ENCODE results near the gene TMEM187. TPM values are rescaled to one million over a fixed set of nuclear protein-coding genes. Genes with fewer than 3 reads are reported as not detected.

TMEM187 gene
- total and polyA plus RNA-seq, 2 donors from 2014 or later: 9.6 to 12.4 TPM

DNA sequence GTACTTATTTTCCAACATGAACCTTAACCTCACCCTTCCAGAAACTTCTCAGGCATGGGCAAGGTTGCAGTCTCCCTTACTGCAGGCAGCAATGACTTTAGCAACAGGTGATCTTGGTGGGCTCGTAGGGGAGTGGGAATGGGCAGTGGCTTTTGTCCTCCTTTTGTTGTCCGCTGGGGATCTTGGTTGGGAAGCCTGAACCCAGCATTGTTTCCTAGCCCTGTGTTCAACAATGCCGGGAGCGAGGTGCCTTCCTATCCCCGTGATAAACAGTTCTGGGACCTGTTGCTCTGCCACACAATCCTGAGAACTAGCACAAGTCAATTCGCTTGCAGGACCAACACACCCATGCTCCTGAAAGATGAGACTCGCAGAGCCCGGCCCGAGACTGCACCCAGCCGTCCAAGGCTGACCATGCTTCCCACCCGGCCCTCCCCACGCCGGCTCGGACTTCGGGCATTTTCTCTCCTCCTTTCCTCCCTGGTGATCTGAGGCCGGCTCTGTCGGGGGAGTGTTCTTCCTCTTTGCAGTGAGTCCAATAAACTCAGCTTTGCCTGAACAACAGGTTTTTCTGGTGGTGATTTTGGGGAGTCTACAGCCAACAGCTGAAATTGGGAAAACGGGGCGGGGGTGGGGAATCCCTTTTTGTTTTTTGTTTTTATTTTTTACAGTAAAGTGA is 26.9 kb downstream of the TMEM187 start:
- H3K9me3 ChIP-seq (ENCODE audit: control insufficient read depth in 2 of 3, insufficient read depth in 1 of 3, low read length in 3 of 3): no peaks in the 10 kb centered on the region
- no peaks in the 10 kb centered on the region for H3K27me3 ChIP-seq (ENCODE audit: control insufficient read depth, insufficient read depth, low read length)
- no peak overlapping the region for H3K9ac ChIP-seq (ENCODE audit: low read length in 3 of 3)
- no peak overlapping the region for H3K4me3 ChIP-seq (ENCODE audit: low read length in 3 of 3)
- H3K36me3 ChIP-seq (ENCODE audit: control insufficient read depth in 2 of 3, insufficient read depth in 3 of 3, low read length in 3 of 3): no peaks in the 10 kb centered on the region
- intact Hi-C loops (cut with DNase I): no loop called here
- TF ChIP-seq, protein P1, sequence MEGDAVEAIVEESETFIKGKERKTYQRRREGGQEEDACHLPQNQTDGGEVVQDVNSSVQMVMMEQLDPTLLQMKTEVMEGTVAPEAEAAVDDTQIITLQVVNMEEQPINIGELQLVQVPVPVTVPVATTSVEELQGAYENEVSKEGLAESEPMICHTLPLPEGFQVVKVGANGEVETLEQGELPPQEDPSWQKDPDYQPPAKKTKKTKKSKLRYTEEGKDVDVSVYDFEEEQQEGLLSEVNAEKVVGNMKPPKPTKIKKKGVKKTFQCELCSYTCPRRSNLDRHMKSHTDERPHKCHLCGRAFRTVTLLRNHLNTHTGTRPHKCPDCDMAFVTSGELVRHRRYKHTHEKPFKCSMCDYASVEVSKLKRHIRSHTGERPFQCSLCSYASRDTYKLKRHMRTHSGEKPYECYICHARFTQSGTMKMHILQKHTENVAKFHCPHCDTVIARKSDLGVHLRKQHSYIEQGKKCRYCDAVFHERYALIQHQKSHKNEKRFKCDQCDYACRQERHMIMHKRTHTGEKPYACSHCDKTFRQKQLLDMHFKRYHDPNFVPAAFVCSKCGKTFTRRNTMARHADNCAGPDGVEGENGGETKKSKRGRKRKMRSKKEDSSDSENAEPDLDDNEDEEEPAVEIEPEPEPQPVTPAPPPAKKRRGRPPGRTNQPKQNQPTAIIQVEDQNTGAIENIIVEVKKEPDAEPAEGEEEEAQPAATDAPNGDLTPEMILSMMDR (IDR thresholded peaks at IDR 0.05; ENCODE audit: borderline replicate concordance, extremely low read depth, insufficient read depth): no peak
- DNase-seq (peak in 1 of 5 donors; percentile 31), FAIRE-seq (no peak)
- no peaks in the 10 kb centered on the region for H3K4me1 ChIP-seq (ENCODE audit: control insufficient read depth in 2 of 3, insufficient read depth in 2 of 3, low read depth in 1 of 3, low read length in 3 of 3)
- H3K27ac ChIP-seq (ENCODE audit: low read depth in 2 of 2, low read length in 2 of 2): no peak overlapping the region

DNA sequence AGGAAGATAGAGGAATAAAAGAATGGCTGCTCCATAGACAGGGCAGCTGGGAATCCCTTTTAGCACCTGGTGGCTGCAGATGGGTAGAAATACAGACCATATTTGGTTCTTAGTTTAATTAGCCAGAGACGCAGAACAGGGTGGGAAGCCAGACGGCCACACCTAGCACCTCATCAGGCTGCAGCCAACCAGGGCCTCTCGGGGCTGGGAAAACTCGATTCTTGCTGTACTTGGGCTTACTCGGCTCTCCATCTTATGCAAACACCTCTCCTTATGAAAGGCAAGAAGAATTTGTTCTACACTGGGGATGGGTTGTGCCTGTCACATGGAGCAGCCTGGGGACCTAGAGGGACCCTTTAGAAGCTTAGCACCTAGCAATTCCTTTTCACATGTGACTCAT is 27.5 kb downstream of the TMEM187 start:
- H3K4me3 ChIP-seq (ENCODE audit: low read length in 3 of 3): no peak overlapping the region

DNA sequence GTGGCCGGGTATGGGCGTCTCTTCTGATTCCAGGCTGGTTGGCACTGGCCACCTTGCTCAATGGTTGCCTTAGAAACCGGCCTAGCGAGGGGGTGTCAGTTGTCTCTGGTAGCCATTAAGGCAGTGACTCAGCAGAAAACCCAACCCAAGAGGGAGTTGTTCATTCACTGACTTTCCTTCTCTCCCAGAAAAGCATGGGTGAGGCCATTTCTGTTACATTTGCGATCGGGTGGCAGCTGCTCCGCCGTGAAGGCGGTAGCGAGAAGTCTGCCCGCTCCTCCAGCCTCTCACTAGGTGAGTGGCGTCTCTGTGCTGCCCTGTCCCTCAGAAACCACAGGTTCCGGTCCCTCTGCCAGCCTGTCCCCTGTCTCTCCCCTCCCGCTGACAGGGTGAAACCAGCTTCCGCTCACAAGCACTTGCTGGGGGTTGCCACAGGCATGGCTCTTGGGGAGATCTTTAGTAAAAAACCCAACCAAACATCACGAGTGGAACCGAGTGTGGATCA is 29.7 kb downstream of the TMEM187 start:
- intact Hi-C loops (cut with DNase I): no loop called here
- TF ChIP-seq, protein P1 (IDR thresholded peaks at IDR 0.05; ENCODE audit: borderline replicate concordance, extremely low read depth, insufficient read depth): no peak
- FAIRE-seq (no peak), DNase-seq (peak in 3 of 5 donors; percentile 44 to 80 (median 69))
- Histone ChIP-seq H3K9me3 (ENCODE audit: control insufficient read depth in 2 of 3, insufficient read depth in 1 of 3, low read length in 3 of 3) (no peaks in the 10 kb centered on the region), H3K27me3 (ENCODE audit: control insufficient read depth, insufficient read depth, low read length) (no peaks in the 10 kb centered on the region), H3K9ac (ENCODE audit: low read length in 3 of 3) (no peak overlapping the region), H3K36me3 (ENCODE audit: control insufficient read depth in 2 of 3, insufficient read depth in 3 of 3, low read length in 3 of 3) (no peaks in the 10 kb centered on the region), H3K4me1 (ENCODE audit: control insufficient read depth in 2 of 3, insufficient read depth in 2 of 3, low read depth in 1 of 3, low read length in 3 of 3) (no peaks in the 10 kb centered on the region), H3K4me3 (ENCODE audit: low read length in 3 of 3) (no peak overlapping the region), H3K27ac (ENCODE audit: low read depth in 2 of 2, low read length in 2 of 2) (peak overlapping the region; percentile 16 to 65)

More for the DNA sequence above, 27.5 kb downstream of the TMEM187 start:
- no peak for DNase-seq
- H3K9ac ChIP-seq (ENCODE audit: low read length in 3 of 3): no peak overlapping the region
- no peak overlapping the region for H3K27ac ChIP-seq (ENCODE audit: low read depth in 2 of 2, low read length in 2 of 2)
- no peaks in the 10 kb centered on the region for H3K36me3 ChIP-seq (ENCODE audit: control insufficient read depth in 2 of 3, insufficient read depth in 3 of 3, low read length in 3 of 3)
- no peaks in the 10 kb centered on the region for H3K9me3 ChIP-seq (ENCODE audit: control insufficient read depth in 2 of 3, insufficient read depth in 1 of 3, low read length in 3 of 3)
- H3K27me3 ChIP-seq (ENCODE audit: control insufficient read depth, insufficient read depth, low read length): no peaks in the 10 kb centered on the region
- H3K4me1 ChIP-seq (ENCODE audit: control insufficient read depth in 2 of 3, insufficient read depth in 2 of 3, low read depth in 1 of 3, low read length in 3 of 3): no peaks in the 10 kb centered on the region
- intact Hi-C loops (cut with DNase I): no loop called here
- TF ChIP-seq, protein P1 (IDR thresholded peaks at IDR 0.05; ENCODE audit: borderline replicate concordance, extremely low read depth, insufficient read depth): no peak
- no peak for FAIRE-seq

Measured in kidney (tissue), 14 donors.